ENCODE measurements around the gene TRAPPC3L. TPM values are rescaled to one million over a fixed set of nuclear protein-coding genes. Genes with fewer than 3 reads are reported as not detected.

Gene TRAPPC3L
- total RNA-seq, 1 donor from 2014 or later: not detected

DNA sequence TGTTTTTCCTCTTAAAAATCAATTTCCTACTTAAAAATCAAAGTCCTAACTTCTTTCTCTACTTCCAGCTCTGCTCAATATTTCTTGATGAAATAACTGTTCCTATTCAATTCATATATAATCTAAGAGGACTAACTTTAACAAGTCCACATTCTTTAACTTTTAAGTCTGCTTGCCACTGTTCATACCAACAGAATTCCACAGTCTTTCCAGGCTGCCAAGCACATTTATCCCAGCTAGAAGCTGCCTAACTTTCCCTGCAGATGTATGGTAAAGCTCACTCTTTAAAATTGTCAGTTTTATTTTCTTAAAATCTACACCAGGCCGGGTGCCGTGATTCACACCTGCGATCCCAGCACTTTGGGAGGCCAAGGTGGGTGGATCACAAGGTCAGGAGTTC is 72.8 kb downstream of the TRAPPC3L start:
- H3K27ac Mint-ChIP-seq: no peak overlapping the region
- TF ChIP-seq EZH2phosphoT487 (IDR thresholded peaks at IDR 0.05) (no peak), EZH2 (IDR thresholded peaks at IDR 0.05) (no peak)
- TF ChIP-seq, protein P1, sequence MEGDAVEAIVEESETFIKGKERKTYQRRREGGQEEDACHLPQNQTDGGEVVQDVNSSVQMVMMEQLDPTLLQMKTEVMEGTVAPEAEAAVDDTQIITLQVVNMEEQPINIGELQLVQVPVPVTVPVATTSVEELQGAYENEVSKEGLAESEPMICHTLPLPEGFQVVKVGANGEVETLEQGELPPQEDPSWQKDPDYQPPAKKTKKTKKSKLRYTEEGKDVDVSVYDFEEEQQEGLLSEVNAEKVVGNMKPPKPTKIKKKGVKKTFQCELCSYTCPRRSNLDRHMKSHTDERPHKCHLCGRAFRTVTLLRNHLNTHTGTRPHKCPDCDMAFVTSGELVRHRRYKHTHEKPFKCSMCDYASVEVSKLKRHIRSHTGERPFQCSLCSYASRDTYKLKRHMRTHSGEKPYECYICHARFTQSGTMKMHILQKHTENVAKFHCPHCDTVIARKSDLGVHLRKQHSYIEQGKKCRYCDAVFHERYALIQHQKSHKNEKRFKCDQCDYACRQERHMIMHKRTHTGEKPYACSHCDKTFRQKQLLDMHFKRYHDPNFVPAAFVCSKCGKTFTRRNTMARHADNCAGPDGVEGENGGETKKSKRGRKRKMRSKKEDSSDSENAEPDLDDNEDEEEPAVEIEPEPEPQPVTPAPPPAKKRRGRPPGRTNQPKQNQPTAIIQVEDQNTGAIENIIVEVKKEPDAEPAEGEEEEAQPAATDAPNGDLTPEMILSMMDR (IDR thresholded peaks at IDR 0.05): no peak
- H3K27me3 Mint-ChIP-seq (ENCODE audit: insufficient read depth, low read depth): no peaks in the 10 kb centered on the region
- no peak overlapping the region for H3K4me3 Mint-ChIP-seq
- no peaks in the 10 kb centered on the region for H3K9me3 ChIP-seq (ENCODE audit: low read depth)
- H3K4me2 ChIP-seq: no peak overlapping the region
- DNase-seq (ENCODE audit: low spot score): no peak
- H3F3A ChIP-seq (ENCODE audit: low read depth): no peaks in the 10 kb centered on the region
- H3K9ac ChIP-seq: no peak overlapping the region
- no peaks in the 10 kb centered on the region for H3K4me1 ChIP-seq
- no peaks in the 10 kb centered on the region for H3K27me3 ChIP-seq
- no peaks in the 10 kb centered on the region for H4K20me1 ChIP-seq (ENCODE audit: low read depth)
- H3K4me1 Mint-ChIP-seq: peaks cover 6% of the 10 kb centered on the region
- H3K27ac ChIP-seq: no peak overlapping the region
- H2AFZ ChIP-seq (replicated peaks): no peak overlapping the region
- no peaks in the 10 kb centered on the region for H3K79me2 ChIP-seq (ENCODE audit: low read depth)
- no peaks in the 10 kb centered on the region for H3K36me3 ChIP-seq
- no peak overlapping the region for H3K4me3 ChIP-seq
- H3K9me3 Mint-ChIP-seq: peaks cover 2% of the 10 kb centered on the region
- no peaks in the 10 kb centered on the region for H3K36me3 Mint-ChIP-seq

DNA sequence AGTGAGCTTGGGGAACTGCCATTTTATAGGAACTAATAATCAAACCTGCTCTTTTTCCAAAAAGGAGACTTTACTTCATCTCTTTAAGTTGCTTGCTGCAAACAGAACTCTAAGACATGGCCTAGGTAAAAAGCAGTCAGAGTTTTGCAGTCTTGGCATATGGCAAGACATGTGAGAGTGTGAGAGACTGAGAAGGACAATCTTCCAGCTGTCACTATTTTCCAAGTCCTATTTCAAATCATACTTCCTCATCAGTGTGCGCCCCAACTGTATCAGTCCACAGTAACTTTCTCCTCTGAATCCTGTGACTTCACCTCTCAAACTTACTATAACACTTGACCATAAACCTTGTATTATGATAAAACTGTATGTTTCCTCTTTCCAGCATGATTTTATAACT is 74.0 kb downstream of the TRAPPC3L start:
- H3K4me3 Mint-ChIP-seq: no peak overlapping the region
- no peak overlapping the region for H3K27ac ChIP-seq
- no peaks in the 10 kb centered on the region for H3K27me3 ChIP-seq
- peaks cover 14% of the 10 kb centered on the region for H3K4me1 Mint-ChIP-seq
- no peaks in the 10 kb centered on the region for H3K79me2 ChIP-seq (ENCODE audit: low read depth)
- no peak overlapping the region for H3K4me2 ChIP-seq
- no peak overlapping the region for H3K27ac Mint-ChIP-seq
- no peak for DNase-seq (ENCODE audit: low spot score)
- H3K36me3 Mint-ChIP-seq: no peaks in the 10 kb centered on the region
- no peaks in the 10 kb centered on the region for H3F3A ChIP-seq (ENCODE audit: low read depth)
- H3K27me3 Mint-ChIP-seq (ENCODE audit: insufficient read depth, low read depth): no peaks in the 10 kb centered on the region
- H2AFZ ChIP-seq (replicated peaks): no peak overlapping the region
- peaks cover 2% of the 10 kb centered on the region for H3K9me3 Mint-ChIP-seq
- TF ChIP-seq, protein P1 (IDR thresholded peaks at IDR 0.05): no peak
- TF ChIP-seq EZH2phosphoT487 (IDR thresholded peaks at IDR 0.05) (no peak), EZH2 (IDR thresholded peaks at IDR 0.05) (no peak)
- no peak overlapping the region for H3K4me3 ChIP-seq
- H3K36me3 ChIP-seq: no peaks in the 10 kb centered on the region
- H3K9ac ChIP-seq: no peak overlapping the region
- H3K9me3 ChIP-seq (ENCODE audit: low read depth): no peaks in the 10 kb centered on the region
- no peaks in the 10 kb centered on the region for H4K20me1 ChIP-seq (ENCODE audit: low read depth)
- H3K4me1 ChIP-seq: no peaks in the 10 kb centered on the region

DNA sequence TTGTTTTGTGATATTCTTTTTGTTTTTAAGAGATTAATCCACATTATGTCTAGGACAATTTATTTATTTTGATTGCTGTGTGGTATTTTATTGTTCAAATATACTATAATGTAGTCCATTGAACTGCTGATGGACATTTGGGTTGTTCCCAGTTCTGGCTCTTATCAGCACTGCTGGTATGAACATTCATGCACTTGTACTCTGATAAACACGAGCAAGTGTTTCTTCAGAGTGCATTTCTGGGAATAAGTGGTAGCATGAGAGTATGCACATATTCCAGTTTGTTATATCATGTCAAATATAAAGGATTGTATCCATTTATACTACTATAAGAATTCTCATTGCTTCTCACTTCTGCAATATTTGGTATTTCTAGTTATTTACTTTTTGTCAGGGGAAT is 77.2 kb downstream of the TRAPPC3L start:
- H3K27me3 ChIP-seq: peaks cover 17% of the 10 kb centered on the region
- H3K27me3 Mint-ChIP-seq (ENCODE audit: insufficient read depth, low read depth): no peaks in the 10 kb centered on the region
- TF ChIP-seq, protein P1 (IDR thresholded peaks at IDR 0.05): no peak
- TF ChIP-seq EZH2phosphoT487 (IDR thresholded peaks at IDR 0.05): no peak
- TF ChIP-seq EZH2 (IDR thresholded peaks at IDR 0.05): no peak
- no peak overlapping the region for H3K27ac Mint-ChIP-seq
- H3K27ac ChIP-seq: no peak overlapping the region
- H3K4me3 ChIP-seq: no peak overlapping the region
- H3F3A ChIP-seq (ENCODE audit: low read depth): no peaks in the 10 kb centered on the region
- H3K9me3 ChIP-seq (ENCODE audit: low read depth): no peaks in the 10 kb centered on the region
- no peaks in the 10 kb centered on the region for H3K9me3 Mint-ChIP-seq
- H3K4me3 Mint-ChIP-seq: no peak overlapping the region
- no peak for DNase-seq (ENCODE audit: low spot score)
- no peak overlapping the region for H3K4me2 ChIP-seq
- H4K20me1 ChIP-seq (ENCODE audit: low read depth): no peaks in the 10 kb centered on the region
- peaks cover 17% of the 10 kb centered on the region for H3K4me1 Mint-ChIP-seq
- no peaks in the 10 kb centered on the region for H3K36me3 ChIP-seq
- no peak overlapping the region for H3K9ac ChIP-seq
- H3K79me2 ChIP-seq (ENCODE audit: low read depth): no peaks in the 10 kb centered on the region
- H2AFZ ChIP-seq (replicated peaks): no peak overlapping the region
- H3K36me3 Mint-ChIP-seq: no peaks in the 10 kb centered on the region
- no peaks in the 10 kb centered on the region for H3K4me1 ChIP-seq

Data from neural progenitor cell (in vitro differentiated cells).